Choroid plexus epithelial cell (primary cell): ENCODE results near the gene ZNF382.

Source experiments
- DNase-seq: peaks from one replicate; pipeline ENCODE4 v3.0.0-alpha.2; 2010; ENCODE audit warnings: low read depth
- H3K4me3 ChIP-seq: 2 replicates; pipeline ENCODE4 v1.5.1; 2011; ENCODE audit warnings: low read depth, mild to moderate bottlenecking, control low read depth, low read length, moderate library complexity
- CTCF ChIP-seq: conservative IDR thresholded peaks from 2 replicates; pipeline ENCODE4 v1.5.1; 2011; ENCODE audit warnings: low read depth, mild to moderate bottlenecking, control low read depth, inconsistent platforms, low read length, moderate library complexity

ZNF382 gene

GRCh38 chr19:36638862-36639510, 33.9 kb downstream of the ZNF382 start:
- H3K4me3 ChIP-seq, result no peak overlapping the region
- TF ChIP-seq CTCF, result no peak
- DNase-seq, result peak; percentile 4

GRCh38 chr19:36646746-36647145, 41.6 kb downstream of the ZNF382 start:
- H3K4me3 ChIP-seq, result no peak overlapping the region
- no peak for TF ChIP-seq CTCF
- DNase-seq, result no peak

GRCh38 chr19:36652958-36653357, 47.8 kb downstream of the ZNF382 start:
- no peak for DNase-seq
- H3K4me3 ChIP-seq, result no peak overlapping the region
- no peak for TF ChIP-seq CTCF

- TF ChIP-seq CTCF, result no peak
- DNase-seq, result no peak
- peak overlapping the region; percentile 73 for H3K4me3 ChIP-seq
Measured at GRCh38 chr19:36665832-36666231, 60.7 kb downstream of the ZNF382 start.

GRCh38 chr19:36668646-36669045, 63.5 kb downstream of the ZNF382 start:
- TF ChIP-seq CTCF, result no peak
- no peak overlapping the region for H3K4me3 ChIP-seq
- DNase-seq, result no peak

GRCh38 chr19:36672368-36672767, 67.3 kb downstream of the ZNF382 start:
- no peak overlapping the region for H3K4me3 ChIP-seq
- TF ChIP-seq CTCF, result no peak
- no peak for DNase-seq

GRCh38 chr19:36674201-36674600, 69.1 kb downstream of the ZNF382 start:
- TF ChIP-seq CTCF, result no peak
- no peak overlapping the region for H3K4me3 ChIP-seq
- no peak for DNase-seq
